GM10266 (cell line): ENCODE data around the gene ZNF343.
A peak's percentile ranks its signal among the peaks of the same experiment; 100 is the strongest.

Source experiments
- DNase-seq: peaks from one replicate; pipeline ENCODE4 v3.0.0; 2012; ENCODE audit errors: extremely low spot score
- CTCF ChIP-seq: IDR thresholded peaks from 2 replicates; pipeline ENCODE4 v1.5.1; 2012; ENCODE audit warnings: mild to moderate bottlenecking, low read depth; ENCODE audit not compliant: control insufficient read depth, insufficient read depth; ENCODE audit errors: missing control alignments

ZNF343 gene

GRCh38 chr20:2459981-2460751 lies 48.5 kb downstream of the ZNF343 start:
- no peak for DNase-seq
- no peak for TF ChIP-seq CTCF

GRCh38 chr20:2458919-2459499 lies 49.7 kb downstream of the ZNF343 start:
- no peak for DNase-seq
- no peak for TF ChIP-seq CTCF

- no peak for DNase-seq
Observed at GRCh38 chr20:2455771-2456497, 52.8 kb downstream of the ZNF343 start.

GRCh38 chr20:2453792-2454191 lies 54.9 kb downstream of the ZNF343 start:
- TF ChIP-seq CTCF, result no peak
- DNase-seq, result no peak

More at GRCh38 chr20:2455771-2456497, 52.8 kb downstream of the ZNF343 start:
- no peak for TF ChIP-seq CTCF

- peak; percentile 83 for TF ChIP-seq CTCF
- peak; percentile 52 for DNase-seq
Observed at GRCh38 chr20:2451939-2452732, 56.6 kb downstream of the ZNF343 start.

GRCh38 chr20:2451422-2451821 lies 57.3 kb downstream of the ZNF343 start:
- TF ChIP-seq CTCF, result no peak

More at GRCh38 chr20:2451422-2451821, 57.3 kb downstream of the ZNF343 start:
- no peak for DNase-seq
